HG03108 (cell line): ENCODE data around the gene NUDT4B.
"Not testable (repeated sequence)": the region's sequence is repeated elsewhere in the genome, so short reads cannot be mapped to it uniquely, and the experiment has no call there.

ENCODE experiments used
- ATAC-seq: cut with Tn5 transposase; IDR thresholded peaks from one replicate; pipeline ENCODE4 v1.9.1; 2021; ENCODE audit warnings: moderate library complexity; ENCODE audit not compliant: unreplicated experiment

NUDT4B gene

GRCh38 chr1:148793762-148794332, 45.3 kb downstream of the NUDT4B start:
- ATAC-seq = not testable (repeated sequence)
